PC-3 (cell line): ENCODE measurements around the gene TMC7. TPM values are rescaled to one million over a fixed set of nuclear protein-coding genes. Genes with fewer than 3 reads are reported as not detected.

Source experiments
- ATAC-seq: fragments of 200-7000 bp; cut with Tn5 transposase; 2 replicates; pipeline ENCODE4 v1.9.1; 2020; ENCODE audit warnings: mild to moderate bottlenecking, moderate library complexity
- BruUV-seq: library from RNA; stranded (reverse); fragments of 400-500 nt; replicated peaks from 2 replicates; lab custom pipeline; 2021; lab: Mats Ljungman, UMichigan
- CTCF ChIA-PET: fragments of 300-600 bp; sonication (Branson Sonifier 250); formaldehyde crosslinking; loops from one replicate; lab custom pipeline; 2022; ENCODE audit warnings: antibody characterized with exemption; lab: Charles Lee
- POLR2A ChIA-PET: fragments of 300-600 bp; sonication (Branson Sonifier 250); formaldehyde crosslinking; loops from one replicate; lab custom pipeline; 2022; ENCODE audit warnings: antibody characterized with exemption; ENCODE audit not compliant: unreplicated experiment; lab: Charles Lee
- DNase-seq: peaks from one replicate; pipeline ENCODE4 v3.0.0-alpha.2; 2015
- H2AFZ ChIP-seq: fragments of 300-600 bp; sonication (generic); 2 replicates; pipeline ENCODE4 v1.6.0; 2016; ENCODE audit warnings: antibody characterized with exemption, low read length
- H3F3A ChIP-seq: fragments of 300-600 bp; sonication (generic); one replicate; pipeline ENCODE4 v1.6.0; 2017; ENCODE audit warnings: antibody characterized with exemption, low read length, control low read depth, mild to moderate bottlenecking; ENCODE audit not compliant: unreplicated experiment
- H3K27ac ChIP-seq: fragments of 300-600 bp; sonication (generic); 2 replicates; pipeline ENCODE4 v1.5.1; 2016; ENCODE audit warnings: mild to moderate bottlenecking, low read length
- H3K27me3 ChIP-seq: fragments of 300-600 bp; sonication (generic); 2 replicates; pipeline ENCODE4 v1.6.1; 2016; ENCODE audit warnings: low read length, mixed read lengths
- H3K36me3 ChIP-seq: fragments of 300-600 bp; sonication (generic); 2 replicates; pipeline ENCODE4 v1.6.1; 2016; ENCODE audit warnings: low read depth, mixed run types, low read length, mixed read lengths
- H3K4me1 ChIP-seq: fragments of 300-600 bp; sonication (generic); 2 replicates; pipeline ENCODE4 v1.5.1; 2016; ENCODE audit warnings: low read length; ENCODE audit not compliant: insufficient read depth
- H3K4me2 ChIP-seq: fragments of 300-600 bp; sonication (generic); 2 replicates; pipeline ENCODE4 v1.6.0; 2016; ENCODE audit warnings: low read length
- H3K4me3 ChIP-seq: fragments of 300-600 bp; sonication (generic); 2 replicates; pipeline ENCODE4 v1.5.1; 2016; ENCODE audit warnings: mild to moderate bottlenecking, low read length, mixed read lengths
- H3K79me2 ChIP-seq: fragments of 300-600 bp; sonication (generic); 2 replicates; pipeline ENCODE4 v1.6.1; 2017; ENCODE audit warnings: low read length, mixed read lengths
- H3K9ac ChIP-seq: fragments of 300-600 bp; sonication (generic); 2 replicates; pipeline ENCODE4 v1.6.0; 2016; ENCODE audit warnings: mild to moderate bottlenecking, low read length
- H3K9me2 ChIP-seq: fragments of 300-600 bp; sonication (generic); replicated peaks from 2 replicates; pipeline ENCODE4 v1.6.1; 2016; ENCODE audit warnings: mixed run types, low read length, mixed read lengths
- H3K9me3 ChIP-seq: fragments of 300-600 bp; sonication (generic); 2 replicates; pipeline ENCODE4 v1.6.1; 2016; ENCODE audit warnings: low read length, mixed read lengths
- H4K20me1 ChIP-seq: fragments of 300-600 bp; sonication (generic); 2 replicates; pipeline ENCODE4 v1.6.1; 2016; ENCODE audit warnings: low read length, mixed read lengths
- CTCF ChIP-seq: fragments of 300-600 bp; sonication (generic); conservative IDR thresholded peaks from 2 replicates; pipeline ENCODE4 v1.5.1; 2017; ENCODE audit warnings: antibody characterized with exemption, low read depth, mild to moderate bottlenecking, low read length
- EZH2 ChIP-seq: fragments of 300-600 bp; sonication (generic); IDR thresholded peaks from one replicate; pipeline ENCODE4 v1.6.1; 2017; ENCODE audit warnings: antibody characterized with exemption, mild to moderate bottlenecking, low read length; ENCODE audit not compliant: unreplicated experiment
- EZH2phosphoT487 ChIP-seq: fragments of 300-600 bp; sonication (generic); IDR thresholded peaks from 2 replicates; pipeline ENCODE4 v1.6.1; 2018; ENCODE audit warnings: mild to moderate bottlenecking, antibody characterized with exemption, low read length, borderline replicate concordance
- intact Hi-C: fragments of 100-400 bp; cut with micrococcal nuclease; formaldehyde crosslinking; loops from 2 replicates; pipeline ENCODE4 v1.9.0; 2023
- total RNA-seq: library from RNA; depleted of rRNA; stranded (reverse); fragments of >200 nt; gene quantifications from 2 replicates; pipeline ENCODE4 v1.2.3, GENCODE V29; 2014

The TMC7 gene
- total RNA-seq, 1 experiment from 2014 or later = 5.3 TPM

GRCh38 chr16:19085679-19086200 lies 102.0 kb downstream of the TMC7 start:
- peaks cover 11% of the 10 kb centered on the region; the same call in 1 of the 2 replicates for H3K4me1 ChIP-seq
- H3K79me2 ChIP-seq = no peaks in the 10 kb centered on the region
- ATAC-seq = no peak
- TF ChIP-seq CTCF (no peak), EZH2phosphoT487 (no peak), EZH2 (no peak)
- H3K27ac ChIP-seq = no peak overlapping the region
- peak overlapping the region; percentile 98 for H3K4me2 ChIP-seq
- no peak for DNase-seq
- intact Hi-C loops = loop anchor here (1.0 to 10.0 kb wide), 4 partner anchors 82 to 419 kb away; no protein-coding TSS in a partner anchor
- no peaks in the 10 kb centered on the region for H3K9me3 ChIP-seq
- H2AFZ ChIP-seq = peak overlapping the region; percentile 94
- CTCF ChIA-PET = interaction anchor here (0.5 to 0.8 kb wide), 5 partner anchors 33 to 289 kb away, joined by 3 to 8 read pairs (median 3); no protein-coding TSS in a partner anchor
- no peaks in the 10 kb centered on the region for H4K20me1 ChIP-seq
- POLR2A ChIA-PET = interaction anchor here (0.7 kb wide), 1 partner anchor 28 kb away, joined by 4 read pairs; no protein-coding TSS in a partner anchor
- no peaks in the 10 kb centered on the region for H3K27me3 ChIP-seq
- H3K4me3 ChIP-seq = peak overlapping the region; percentile 73; the same call in 1 of the 2 replicates
- H3K36me3 ChIP-seq = no peaks in the 10 kb centered on the region
- H3F3A ChIP-seq = no peaks in the 10 kb centered on the region
- no peak overlapping the region for H3K9ac ChIP-seq
- BruUV-seq = no TSS peak
- no peaks in the 10 kb centered on the region for H3K9me2 ChIP-seq

GRCh38 chr16:19086322-19087199 lies 102.8 kb downstream of the TMC7 start:
- Histone ChIP-seq H2AFZ (peak overlapping the region; percentile 94), H3K4me1 (peaks cover 13% of the 10 kb centered on the region), H3K27ac (peak overlapping the region; percentile 50), H4K20me1 (no peaks in the 10 kb centered on the region), H3K9me3 (no peaks in the 10 kb centered on the region), H3K4me2 (peak overlapping the region; percentile 98), H3K9me2 (no peaks in the 10 kb centered on the region), H3K36me3 (no peaks in the 10 kb centered on the region), H3K27me3 (no peaks in the 10 kb centered on the region), H3K9ac (peak overlapping the region; percentile 83), H3F3A (no peaks in the 10 kb centered on the region), H3K4me3 (peak overlapping the region; percentile 73), H3K79me2 (no peaks in the 10 kb centered on the region)
- intact Hi-C loops = loop anchor here (1.0 to 10.0 kb wide), 4 partner anchors 81 to 418 kb away; no protein-coding TSS in a partner anchor
- ChIA-PET CTCF (interaction anchor here (0.6 to 0.8 kb wide), 3 partner anchors 19 to 93 kb away, joined by 3 to 4 read pairs (median 3); partner anchors contain the start of gene COQ7), POLR2A (interaction anchor here (0.6 to 0.7 kb wide), 2 partner anchors 28 to 44 kb away, joined by 4 to 5 read pairs; no protein-coding TSS in a partner anchor)
- ATAC-seq (peak; percentile 98), DNase-seq (peak; percentile 93)
- TF ChIP-seq EZH2 (no peak), EZH2phosphoT487 (no peak), CTCF (peak; percentile 91)
- BruUV-seq = no TSS peak
